HepG2 (cell line): ENCODE results near the gene COQ8B. TPM values are rescaled to one million over a fixed set of nuclear protein-coding genes. Genes with fewer than 3 reads are reported as not detected.

ENCODE experiments used
- AGO1 ChIP-seq: fragments of 200-400 bp; formaldehyde crosslinking; IDR thresholded peaks from 2 replicates; pipeline ENCODE4 v1.6.1; 2017; ENCODE audit warnings: mild to moderate bottlenecking, low read depth, low read length, moderate library complexity; ENCODE audit not compliant: poor library complexity, severe bottlenecking
- ERF ChIP-seq: IDR thresholded peaks from 2 replicates; pipeline ENCODE4 v1.6.1; 2018; ENCODE audit warnings: missing biosample characterization, missing genetic modification reagents
- ETV5 ChIP-seq: IDR thresholded peaks from 2 replicates; pipeline ENCODE4 v1.6.1; 2018; ENCODE audit warnings: missing biosample characterization, missing genetic modification reagents, inconsistent platforms, borderline replicate concordance
- HNF4G ChIP-seq, 2 experiments: sonication (generic) in 1 of 2; formaldehyde crosslinking in 1 of 2; IDR thresholded peaks; 2 replicates each; pipeline versions ENCODE4 v1.4.0 to v1.6.1; 2011 to 2020; ENCODE audit warnings: borderline replicate concordance in 2 of 2, low read depth in 2 of 2, mild to moderate bottlenecking in 2 of 2, low read length in 1 of 2, missing genetic modification reagents in 1 of 2, moderate library complexity in 1 of 2
- MEF2D ChIP-seq: sonication (generic); formaldehyde crosslinking; IDR thresholded peaks from 2 replicates; pipeline ENCODE4 v1.5.1; 2020; ENCODE audit warnings: mild to moderate bottlenecking, missing genetic modification reagents
- NCOA1 ChIP-seq: sonication (generic); formaldehyde crosslinking; IDR thresholded peaks from 2 replicates; pipeline ENCODE4 v1.9.0; 2021; ENCODE audit warnings: missing genetic modification reagents
- NFE2L1 ChIP-seq: sonication (generic); formaldehyde crosslinking; IDR thresholded peaks from 2 replicates; pipeline ENCODE4 v1.4.0; 2020; ENCODE audit warnings: missing genetic modification reagents, mild to moderate bottlenecking, borderline replicate concordance
- NFKBIZ ChIP-seq: IDR thresholded peaks from 2 replicates; pipeline ENCODE4 v1.6.1; 2018; ENCODE audit warnings: missing genetic modification reagents, missing compliant biosample characterization
- NR2F1 ChIP-seq, 2 experiments: fragments of 450-650 bp in 1 of 2; formaldehyde crosslinking in 1 of 2; IDR thresholded peaks; 2 replicates each; pipeline versions ENCODE4 v1.5.0 to v1.6.1; 2016 to 2020; ENCODE audit warnings: mild to moderate bottlenecking in 1 of 2, missing compliant biosample characterization in 1 of 2, missing genetic modification reagents in 1 of 2, moderate library complexity in 1 of 2
- ONECUT2 ChIP-seq: sonication (generic); formaldehyde crosslinking; IDR thresholded peaks from 2 replicates; pipeline ENCODE4 v1.4.0; 2020; ENCODE audit warnings: missing genetic modification reagents
- PRDM4 ChIP-seq: sonication (generic); formaldehyde crosslinking; IDR thresholded peaks from 2 replicates; pipeline ENCODE4 v1.9.0; 2021; ENCODE audit warnings: missing genetic modification reagents, borderline replicate concordance
- SALL2 ChIP-seq: sonication (generic); formaldehyde crosslinking; IDR thresholded peaks from 2 replicates; pipeline ENCODE4 v1.8.1; 2023; ENCODE audit warnings: mild to moderate bottlenecking, missing genetic modification reagents, inconsistent platforms
- TBL1XR1 ChIP-seq: fragments of 150-350 bp; IDR thresholded peaks from 2 replicates; pipeline ENCODE4 v1.6.1; 2014; ENCODE audit warnings: borderline replicate concordance, low read length; ENCODE audit not compliant: partially characterized antibody
- TBP ChIP-seq: sonication (generic); formaldehyde crosslinking; IDR thresholded peaks from 2 replicates; pipeline ENCODE4 v1.5.0; 2020; ENCODE audit warnings: missing genetic modification reagents
- TFE3 ChIP-seq: IDR thresholded peaks from 2 replicates; pipeline ENCODE4 v1.6.1; 2016
- TRIM22 ChIP-seq: fragments of 450-650 bp; IDR thresholded peaks from 2 replicates; pipeline ENCODE4 v1.6.1; 2017
- ZNF441 ChIP-seq: sonication (generic); formaldehyde crosslinking; IDR thresholded peaks from 2 replicates; pipeline ENCODE4 v1.7.0; 2021; ENCODE audit warnings: missing genetic modification reagents, borderline replicate concordance
- ZNF512B ChIP-seq: sonication (generic); formaldehyde crosslinking; IDR thresholded peaks from 2 replicates; pipeline ENCODE4 v1.5.1; 2020; ENCODE audit warnings: missing genetic modification reagents, mild to moderate bottlenecking, borderline replicate concordance
- ZNF550 ChIP-seq: sonication (generic); formaldehyde crosslinking; IDR thresholded peaks from 2 replicates; pipeline ENCODE4 v1.4.0; 2020; ENCODE audit warnings: mild to moderate bottlenecking, missing genetic modification reagents, borderline replicate concordance
- ZNF607 ChIP-seq: sonication (generic); formaldehyde crosslinking; IDR thresholded peaks from 2 replicates; pipeline ENCODE4 v1.5.1; 2020; ENCODE audit warnings: missing genetic modification reagents, mild to moderate bottlenecking, borderline replicate concordance
- ZNF660 ChIP-seq: sonication (generic); formaldehyde crosslinking; IDR thresholded peaks from 2 replicates; pipeline ENCODE4 v1.5.1; 2020; ENCODE audit warnings: mild to moderate bottlenecking, low read depth, missing genetic modification reagents, borderline replicate concordance
- polyA plus RNA-seq, 8 experiments: library from polyadenylated mRNA; depleted of rRNA in 3 of 8; stranded (reverse) in 7 of 8; unstranded in 1 of 8; fragments of >200 nt; fragmentation: Illumina TruSeq in 4 of 8; extraction: Trizol in 4 of 8; gene quantifications; 2 replicates each; pipeline versions ENCODE4 v1.2.1 to v1.2.3, GENCODE V29; 2011 to 2016; ENCODE audit warnings: low read depth in 4 of 8, missing spikeins in 1 of 8, mixed read lengths in 1 of 8; ENCODE audit not compliant: insufficient read depth in 1 of 8
- total RNA-seq, 5 experiments: library from RNA; depleted of rRNA; stranded (reverse); fragments of >200 nt; fragmentation: Illumina TruSeq; extraction: Trizol; gene quantifications; 2 replicates each; pipeline ENCODE4 v1.2.3, GENCODE V29; 2016; ENCODE audit warnings: low read depth in 1 of 5

The COQ8B gene
- total and polyA plus RNA-seq, 2 of the 13 experiments (the other 11 are each of a cell fraction or from before 2014, with no cell fraction given), result 12.3 to 17.2 TPM

- no peak for TF ChIP-seq NFE2L1 (CRISPR knock-in tag)
- no peak for TF ChIP-seq SALL2 (CRISPR knock-in tag)
- TF ChIP-seq TBP (CRISPR knock-in tag), result no peak
- TF ChIP-seq TBL1XR1, result no peak
- no peak for TF ChIP-seq ONECUT2 (CRISPR knock-in tag)
- no peak for TF ChIP-seq ZNF550 (CRISPR knock-in tag)
- peak; percentile 85 for TF ChIP-seq TFE3
- TF ChIP-seq MEF2D (CRISPR knock-in tag), result 0 out of 2 replicates have a peak, but pooled peaks have one; percentile 27
- TF ChIP-seq ZNF512B (CRISPR knock-in tag), result no peak
- TF ChIP-seq HNF4G (IDR thresholded peaks at IDR 0.05; ENCODE audit: borderline replicate concordance, low read depth, low read length), result peak; percentile 94
- peak; percentile 80; the same call in 1 of the 2 replicates for TF ChIP-seq HNF4G (CRISPR knock-in tag; IDR thresholded peaks at IDR 0.05; ENCODE audit: borderline replicate concordance, low read depth)
- TF ChIP-seq NCOA1, result no peak
- TF ChIP-seq ZNF607 (CRISPR knock-in tag), result peak; percentile 19; the same call in 1 of the 2 replicates
- TF ChIP-seq TRIM22, result no peak
- no peak for TF ChIP-seq NR2F1 (CRISPR knock-in tag; IDR thresholded peaks at IDR 0.05)
- no peak; the same call in 1 of the 2 replicates for TF ChIP-seq NFKBIZ (CRISPR knock-in tag)
- no peak for TF ChIP-seq ZNF660
- 0 out of 2 replicates have a peak, but pooled peaks have one; percentile 13 for TF ChIP-seq ETV5
- no peak for TF ChIP-seq ERF (CRISPR knock-in tag)
- 0 out of 2 replicates have a peak, but pooled peaks have one; percentile 50 for TF ChIP-seq ZNF441
- TF ChIP-seq PRDM4 (CRISPR knock-in tag), result no peak
- TF ChIP-seq AGO1, result peak; percentile 66
Measured at GRCh38 chr19:40718774-40719391, 2.2 kb upstream of the COQ8B start (continued).
